ENCODE data around the gene FBN1.

FBN1 gene

DNA sequence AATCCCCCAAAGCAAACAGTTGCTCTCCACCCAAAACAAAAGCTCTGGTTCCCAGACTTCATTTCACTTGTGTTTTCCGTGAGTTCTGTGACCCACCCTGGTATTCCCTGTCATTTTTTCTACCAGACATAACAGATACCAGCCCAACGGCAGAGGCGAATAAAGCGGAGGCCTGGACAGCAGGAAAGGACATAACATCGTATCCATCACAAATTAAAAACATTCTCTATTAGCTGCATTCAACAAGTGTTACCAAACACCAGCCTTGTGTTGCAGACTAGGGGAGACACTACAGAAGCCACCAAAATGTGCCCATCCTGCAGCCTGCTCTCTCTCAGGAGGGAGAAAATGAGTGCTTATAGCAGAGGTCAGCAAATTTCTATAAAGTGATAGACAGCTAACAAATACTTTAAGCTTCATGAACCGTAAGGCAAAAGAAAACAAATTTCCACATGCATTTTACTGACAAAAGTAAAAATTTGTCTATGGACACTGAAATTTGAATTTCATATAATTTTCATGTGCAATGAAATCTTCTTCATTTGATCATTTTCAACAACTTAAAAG, 7.1 kb upstream of the FBN1 start:
- DNase-seq (ENCODE audit: low read depth) = no peak

DNA sequence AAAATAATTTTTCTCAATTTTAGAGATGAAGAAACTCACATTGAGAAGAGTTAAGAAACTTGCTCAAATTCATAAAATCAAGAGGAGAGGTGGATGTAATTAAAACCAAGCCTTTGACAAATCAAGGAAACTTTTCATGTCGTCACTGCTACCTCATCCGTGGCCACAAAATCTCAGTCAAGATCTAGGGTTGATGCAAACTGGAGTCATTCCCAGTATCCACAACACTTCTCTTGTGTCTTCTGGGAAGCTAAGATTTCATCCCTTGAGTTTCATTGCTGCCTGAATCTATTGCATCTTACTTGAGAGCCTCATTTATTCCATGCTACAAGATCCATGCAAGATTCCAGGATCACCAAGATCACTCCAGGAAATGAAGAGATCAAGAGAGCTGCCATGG, 5.4 kb upstream of the FBN1 start:
- DNase-seq (ENCODE audit: low read depth) = no peak

DNA sequence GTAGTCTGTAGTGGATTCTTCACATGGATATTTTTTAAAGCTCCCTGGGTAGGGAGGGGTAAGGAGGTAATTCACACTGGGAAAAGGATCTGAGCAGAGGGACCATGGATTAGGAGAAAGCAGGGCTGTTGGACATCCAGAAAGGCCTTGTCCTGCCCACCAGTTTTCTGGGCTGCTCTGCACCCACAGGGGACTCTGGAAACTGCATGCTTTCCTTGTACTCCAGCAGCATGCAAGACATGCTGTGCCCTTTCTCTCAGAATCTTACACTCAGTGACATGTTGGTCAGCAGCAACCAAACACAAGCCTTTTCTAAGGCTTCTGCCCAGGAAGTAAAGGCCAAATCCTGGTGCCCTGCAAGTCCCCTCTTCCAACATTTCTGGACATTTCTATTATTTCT, 2.5 kb upstream of the FBN1 start:
- no peak for DNase-seq (ENCODE audit: low read depth)

DNA sequence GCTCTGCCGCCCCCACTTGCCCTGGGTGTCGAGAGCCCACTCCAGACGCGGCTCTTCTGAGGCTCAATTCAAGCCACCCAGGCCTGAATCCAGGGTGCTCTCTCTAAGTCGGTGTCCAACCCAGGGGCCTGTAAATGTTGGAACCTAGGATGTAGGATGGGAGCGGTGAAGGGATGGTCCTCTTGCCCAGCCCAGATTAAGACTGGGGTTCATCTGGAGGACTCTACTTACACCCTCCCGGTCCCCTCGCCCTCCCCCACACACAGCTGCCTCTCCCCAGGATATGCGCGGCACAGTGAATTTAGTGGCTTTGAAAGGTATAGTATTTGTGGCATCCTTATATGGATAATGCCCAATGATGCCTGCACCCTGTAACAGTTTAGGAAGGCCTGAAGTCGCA, 822 bp upstream of the FBN1 start:
- DNase-seq (ENCODE audit: low read depth) = no peak

DNA sequence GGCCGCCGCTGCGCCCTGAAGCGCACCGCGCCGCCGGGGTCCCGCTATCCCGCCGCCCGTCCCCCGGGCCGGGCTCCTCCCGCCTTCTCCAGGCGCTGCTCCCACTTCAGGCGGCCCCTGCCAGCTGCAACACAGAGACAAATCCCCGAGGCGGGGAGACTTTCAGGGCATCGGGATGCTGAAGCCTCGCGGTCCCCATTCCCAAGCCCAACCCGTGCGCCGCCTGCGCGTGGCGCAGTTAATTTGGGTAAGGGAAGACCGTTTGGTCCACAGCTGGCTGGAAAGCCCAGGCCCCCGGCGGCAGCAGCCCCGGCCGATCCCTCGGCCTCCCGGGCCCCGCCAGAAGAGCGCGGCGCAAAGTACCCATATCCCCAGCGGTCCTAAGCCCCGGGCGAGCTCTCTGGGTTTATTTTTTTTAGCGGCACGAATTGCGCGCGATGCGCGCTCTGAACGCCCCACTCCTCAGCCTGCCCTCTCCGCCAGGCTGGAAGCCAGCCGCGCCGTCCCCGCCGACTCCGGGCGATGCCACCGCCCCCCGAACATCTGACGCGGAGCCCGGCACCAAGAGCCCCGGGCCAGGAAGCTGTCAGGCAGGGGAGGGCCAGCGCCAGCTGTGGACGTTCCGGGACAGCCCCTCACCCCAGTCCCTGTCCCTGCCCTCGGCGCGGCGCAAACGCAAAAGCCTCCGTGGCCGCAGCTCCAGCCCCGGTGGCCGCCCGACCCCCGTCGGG, 517 bp downstream of the FBN1 start:
- DNase-seq (ENCODE audit: low read depth) = no peak

DNA sequence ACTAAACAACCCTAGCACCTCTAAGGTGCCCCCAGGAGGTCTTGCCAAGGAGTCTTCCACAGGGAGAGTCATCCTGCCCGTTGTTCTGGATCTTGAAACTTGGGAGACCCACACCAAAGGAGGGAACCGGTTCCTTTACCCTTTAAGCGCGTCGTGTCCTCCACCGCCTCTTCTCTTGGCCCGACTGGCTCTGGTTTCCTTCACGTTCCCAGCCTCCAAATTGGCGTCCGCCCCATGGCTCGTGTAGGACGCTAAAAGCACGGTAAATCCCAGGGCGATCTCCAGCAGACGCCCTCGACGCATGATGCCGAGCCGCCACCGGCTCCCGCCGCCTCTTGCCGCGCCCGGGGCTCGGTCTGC, 1.1 kb downstream of the FBN1 start:
- DNase-seq (ENCODE audit: low read depth) = no peak

DNA sequence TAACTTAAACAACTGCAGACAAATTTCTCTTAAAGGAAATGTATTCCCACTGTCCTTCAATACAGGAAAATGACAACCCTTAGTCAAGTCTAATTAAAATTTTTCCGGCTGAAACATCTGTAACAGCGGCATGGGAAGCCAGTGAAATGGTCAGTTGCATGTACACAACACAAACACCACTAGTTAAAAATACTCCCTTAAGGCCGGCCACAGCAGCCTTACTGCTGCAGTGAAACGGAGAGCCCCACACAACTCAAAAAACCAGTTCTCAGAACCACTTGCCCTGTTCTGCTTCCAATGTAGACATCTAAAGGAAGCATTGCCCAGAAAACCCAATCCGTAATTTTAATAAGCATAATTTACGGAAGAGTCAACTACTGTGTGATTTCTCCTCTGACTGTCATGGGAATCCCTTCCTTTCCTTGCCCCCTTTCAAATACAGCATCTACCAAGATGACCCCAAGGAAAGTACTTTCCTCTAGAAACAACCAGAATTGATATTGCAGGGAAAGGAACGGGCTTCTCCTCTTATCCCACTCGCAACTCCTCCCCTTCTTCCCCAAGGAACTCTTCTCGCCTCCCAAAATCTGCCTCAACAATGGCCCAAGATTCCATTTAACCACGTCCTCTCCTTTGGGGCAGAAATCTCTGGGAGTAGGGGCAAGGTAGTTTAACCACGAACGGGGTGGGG, 1.6 kb downstream of the FBN1 start:
- no peak for DNase-seq (ENCODE audit: low read depth)

DNA sequence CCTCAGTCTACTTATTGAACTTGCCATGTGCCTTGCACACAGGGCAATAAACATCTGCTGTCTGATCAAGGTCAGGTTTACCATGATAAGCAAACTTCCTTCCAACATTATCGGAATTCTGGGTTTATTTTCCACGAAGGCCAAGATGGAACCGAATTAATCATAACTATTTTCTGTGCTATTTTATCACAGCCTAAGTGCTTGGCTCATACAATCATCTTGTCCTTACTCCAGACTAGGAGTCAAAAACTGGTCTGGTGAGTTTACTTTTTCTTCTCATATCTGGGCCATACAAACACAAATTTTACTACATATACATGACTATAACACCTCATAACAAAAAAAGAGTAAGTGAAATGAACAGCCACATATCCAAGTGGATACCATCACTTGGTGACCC, 2.3 kb downstream of the FBN1 start:
- DNase-seq (ENCODE audit: low read depth) = no peak

DNA sequence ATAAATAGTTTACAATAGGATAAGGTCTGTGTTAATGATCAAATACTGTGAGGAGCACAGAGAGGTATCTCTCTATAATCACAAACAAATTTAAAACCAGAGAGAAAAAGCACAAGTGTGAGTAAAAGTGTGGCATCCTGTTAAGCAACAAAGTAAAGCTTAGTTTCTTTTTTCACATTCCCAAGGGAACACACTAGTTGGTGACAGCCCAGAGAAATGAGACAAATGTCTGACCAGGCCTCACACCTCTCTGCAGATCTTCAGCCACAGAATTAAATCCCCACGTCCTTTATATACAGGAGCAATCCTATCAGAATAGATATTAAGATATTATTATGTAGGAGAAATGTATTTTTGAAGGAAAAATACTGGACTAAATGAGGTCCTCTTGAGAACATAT, 2.7 kb downstream of the FBN1 start:
- DNase-seq (ENCODE audit: low read depth) = no peak

DNA sequence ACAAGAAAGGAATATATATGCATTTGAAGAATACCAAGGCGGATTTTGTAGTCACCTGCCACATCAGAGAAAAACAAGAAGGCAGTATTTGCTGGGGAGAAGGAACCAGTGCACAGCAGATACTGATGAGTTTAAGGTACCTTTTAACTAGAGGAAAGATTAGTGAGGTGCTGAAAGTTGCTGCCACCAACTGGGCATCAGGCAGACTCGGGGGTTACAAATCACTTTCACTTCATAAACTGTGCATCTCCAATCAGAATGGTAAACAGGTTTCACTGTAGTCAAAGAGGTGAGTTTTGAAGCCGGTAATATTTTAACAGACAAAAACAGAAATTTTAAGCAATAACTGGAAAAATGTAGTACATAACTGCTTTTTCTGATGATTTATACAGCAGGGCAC, 4.1 kb downstream of the FBN1 start:
- no peak for DNase-seq (ENCODE audit: low read depth)

DNA sequence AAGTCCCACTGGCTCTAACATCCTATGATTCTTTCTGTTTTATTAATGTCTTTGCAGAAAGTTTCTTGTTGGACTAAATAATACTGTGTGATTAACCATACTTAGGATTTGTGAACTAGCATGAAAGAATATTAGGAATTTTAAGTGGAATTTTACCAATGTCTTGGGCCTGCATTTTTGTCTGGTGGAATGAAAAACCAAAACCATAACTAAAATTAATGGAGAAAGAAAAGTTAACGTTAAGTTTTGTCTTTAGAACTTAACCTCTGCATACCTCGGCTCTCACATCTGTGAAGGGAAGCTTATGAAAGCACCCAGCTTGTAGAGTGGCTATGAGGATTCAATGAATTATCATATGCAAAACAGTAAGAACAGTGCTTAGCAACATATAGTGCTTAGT, 6.5 kb downstream of the FBN1 start:
- no peak for DNase-seq (ENCODE audit: low read depth)

DNA sequence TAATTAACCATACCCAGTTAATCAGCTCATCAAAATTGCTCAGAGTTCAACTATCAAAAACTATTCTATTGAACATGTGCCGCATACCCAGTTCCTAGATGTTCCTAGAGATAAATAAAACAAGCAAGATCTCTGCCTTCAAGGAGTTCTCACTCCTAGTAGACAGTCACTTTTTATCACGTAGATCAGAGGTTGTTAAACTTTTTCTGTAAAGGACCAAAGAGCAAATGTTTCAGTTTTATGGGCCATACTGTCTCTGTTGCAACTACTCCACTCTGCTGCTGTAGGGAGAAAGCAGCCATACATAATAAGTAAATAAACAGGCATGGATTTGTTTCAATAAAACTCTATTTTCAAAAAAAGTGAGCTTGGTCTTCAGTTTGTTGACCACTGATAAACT, 7.9 kb downstream of the FBN1 start:
- DNase-seq (ENCODE audit: low read depth) = no peak

DNA sequence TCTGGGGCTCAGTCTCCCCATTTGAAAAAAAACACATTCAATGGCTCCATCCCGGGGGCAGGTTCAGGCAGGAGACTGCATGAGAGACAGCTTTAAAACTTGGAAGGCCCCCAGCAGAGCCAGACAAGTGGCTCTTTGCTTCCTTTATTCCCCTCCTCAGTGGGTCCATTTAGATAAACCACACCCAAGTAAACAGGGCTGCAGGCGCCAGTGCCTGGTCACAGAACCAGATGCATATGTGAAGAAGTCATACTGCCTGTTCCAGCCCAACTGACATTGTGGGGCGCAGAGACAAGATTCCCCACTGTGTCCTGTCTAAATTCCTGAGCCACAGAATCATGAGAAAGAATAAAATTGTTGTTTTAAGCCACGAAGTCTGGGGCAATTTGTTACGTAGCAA, 9.0 kb downstream of the FBN1 start:
- DNase-seq (ENCODE audit: low read depth) = no peak

DNA sequence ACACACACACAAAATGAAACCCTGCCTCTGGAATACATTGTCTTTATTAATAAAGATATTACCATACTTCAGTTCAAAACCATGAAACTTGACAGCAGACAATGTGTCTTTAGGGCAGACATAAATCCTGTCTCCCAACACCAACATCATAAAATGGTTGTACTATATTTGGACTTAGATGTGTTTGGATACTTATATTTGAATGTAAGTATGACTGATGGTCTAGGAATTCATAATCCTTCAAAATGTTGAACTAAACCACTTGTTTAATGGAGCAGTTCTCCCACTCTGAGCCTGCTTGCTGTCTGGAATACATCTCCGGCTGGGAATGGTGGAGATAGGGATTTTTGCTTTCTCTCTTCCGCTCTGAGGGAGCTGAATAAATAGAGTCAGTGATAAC, 10.6 kb downstream of the FBN1 start:
- DNase-seq (ENCODE audit: low read depth) = no peak

DNA sequence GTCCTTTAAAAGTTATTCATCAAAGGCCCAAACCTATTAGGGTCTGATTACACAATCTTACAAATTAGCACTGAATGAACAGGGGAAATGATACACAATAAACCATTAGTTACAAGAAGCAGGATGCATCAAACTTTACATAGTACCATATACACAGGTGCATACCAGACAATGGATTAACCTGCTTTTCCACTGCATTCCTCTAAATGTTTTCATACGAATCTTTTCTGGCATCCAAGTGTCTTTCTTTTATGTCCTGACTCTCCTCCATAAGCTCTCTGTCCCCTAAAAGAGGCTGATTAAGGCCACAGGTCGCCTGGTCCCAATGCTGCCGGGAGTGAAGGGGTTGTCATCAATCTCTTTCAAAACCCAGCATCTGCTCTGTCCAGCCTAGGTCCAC, 11.4 kb downstream of the FBN1 start:
- no peak for DNase-seq (ENCODE audit: low read depth)

DNA sequence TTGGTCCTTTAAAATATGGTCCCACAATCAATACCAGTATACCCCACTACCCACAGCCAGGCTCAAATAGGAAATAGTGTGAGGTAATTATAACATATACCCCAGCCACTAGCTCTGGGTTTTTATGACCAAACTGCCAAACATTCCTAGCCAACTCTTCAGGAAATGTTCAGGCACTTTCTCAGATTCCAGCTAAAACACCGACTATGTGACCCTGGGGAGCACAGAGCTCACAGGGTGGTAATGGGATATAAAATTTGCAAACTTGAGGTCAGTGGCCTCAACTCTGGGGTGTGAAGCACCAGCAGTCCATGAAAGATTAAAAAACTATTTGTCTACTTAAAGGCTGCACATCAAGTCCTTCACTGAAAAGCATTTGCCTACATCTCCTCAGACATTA, 12.9 kb downstream of the FBN1 start:
- DNase-seq (ENCODE audit: low read depth) = no peak

DNA sequence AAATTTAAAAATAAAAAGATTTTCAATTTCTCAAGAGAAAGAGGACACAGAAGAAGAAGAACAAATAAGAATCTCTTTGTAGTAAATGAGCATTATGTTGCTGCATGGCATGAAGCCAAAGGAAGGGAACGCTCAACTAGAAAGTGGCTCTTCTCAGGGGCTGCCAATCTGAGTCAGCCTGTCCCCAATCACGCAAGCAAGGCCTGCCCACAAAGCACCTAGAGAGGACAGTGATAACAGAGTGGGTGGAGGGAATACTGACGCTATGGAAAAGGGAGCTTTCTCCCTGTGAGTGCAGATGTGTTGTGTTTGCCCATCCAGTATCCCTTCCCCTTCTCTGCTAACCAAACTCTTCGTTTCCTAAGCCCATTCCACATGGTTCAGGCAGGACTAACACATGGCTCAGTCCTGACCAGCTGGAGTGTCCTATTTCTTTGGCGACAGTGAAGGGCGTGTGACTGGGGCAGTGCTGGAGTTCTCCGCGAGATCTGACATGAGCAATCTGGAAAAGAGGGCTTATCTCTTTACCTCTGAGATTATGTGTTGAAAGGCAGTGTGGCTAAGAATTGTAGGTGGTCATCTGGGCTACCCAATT, 14.2 kb downstream of the FBN1 start:
- no peak for DNase-seq (ENCODE audit: low read depth)

DNA sequence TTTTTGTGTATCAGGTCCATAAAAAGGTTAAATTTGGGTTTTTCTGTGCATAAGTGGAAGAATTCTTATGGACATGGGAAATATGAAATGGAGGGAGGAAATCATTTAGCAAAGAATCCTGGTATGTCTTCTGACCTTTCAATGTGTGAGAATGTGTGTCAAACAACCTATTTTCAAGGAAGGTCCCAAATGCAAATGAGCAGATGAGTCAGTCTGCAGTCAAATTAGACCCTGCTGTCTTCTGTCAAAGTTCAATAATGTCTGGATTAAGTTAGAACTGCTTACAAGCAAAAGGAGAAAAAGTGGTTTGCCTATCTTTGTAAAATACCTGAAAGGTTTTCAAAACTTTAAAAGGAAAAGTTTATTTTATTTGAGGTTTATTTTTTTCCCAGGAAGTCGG, 15.3 kb downstream of the FBN1 start:
- DNase-seq (ENCODE audit: low read depth) = no peak

DNA sequence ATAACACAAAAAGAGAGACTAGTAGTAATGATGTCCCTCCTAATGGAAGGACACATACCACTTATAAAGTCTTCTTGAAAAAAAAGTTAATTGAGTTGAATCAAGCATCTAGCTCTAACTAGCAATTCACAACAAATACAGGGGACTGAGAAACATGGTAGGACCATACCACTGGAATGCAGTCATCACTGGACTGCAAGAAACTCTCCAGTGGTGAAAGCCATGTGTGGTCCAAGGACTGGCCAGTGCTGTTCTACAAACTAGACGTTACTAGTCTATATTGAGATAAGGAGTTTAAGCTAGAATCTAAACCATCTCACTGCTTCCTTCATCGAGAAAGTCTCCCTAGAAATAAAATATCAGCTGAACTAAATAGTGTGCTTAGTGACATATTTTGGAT, 16.7 kb downstream of the FBN1 start:
- no peak for DNase-seq (ENCODE audit: low read depth)

DNA sequence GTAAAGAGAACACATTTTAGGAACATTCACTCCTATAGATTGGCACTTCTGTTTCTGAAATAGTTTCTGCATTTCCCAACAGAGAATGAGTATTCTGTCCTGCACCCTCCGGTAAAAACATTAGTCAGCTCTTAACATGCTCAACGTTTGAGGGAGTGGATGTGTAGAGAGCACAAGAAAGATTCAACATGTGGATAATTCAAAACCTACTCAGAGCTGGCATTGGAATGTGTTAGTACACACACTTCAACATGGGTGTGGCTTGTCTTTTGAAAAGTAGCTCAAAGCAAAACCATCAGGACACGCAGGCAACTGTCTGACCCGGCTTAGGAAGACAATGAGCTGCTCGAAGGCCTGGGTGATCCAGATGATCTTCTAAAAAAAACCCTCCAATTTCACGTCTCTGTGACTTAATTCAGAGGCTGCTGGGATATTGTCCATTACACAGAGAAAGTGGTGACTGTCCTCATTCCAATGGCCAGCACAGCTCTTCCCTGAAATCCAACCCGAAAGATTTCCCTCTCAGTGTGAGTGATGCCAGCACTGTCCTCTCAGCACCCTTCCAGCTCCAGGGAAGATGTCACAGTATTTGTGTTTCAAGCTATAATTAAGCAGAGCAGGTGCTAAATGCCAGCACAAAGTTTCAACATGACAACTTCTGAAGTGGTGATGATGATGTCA, 18.1 kb downstream of the FBN1 start:
- DNase-seq (ENCODE audit: low read depth) = peak; percentile 61

DNA sequence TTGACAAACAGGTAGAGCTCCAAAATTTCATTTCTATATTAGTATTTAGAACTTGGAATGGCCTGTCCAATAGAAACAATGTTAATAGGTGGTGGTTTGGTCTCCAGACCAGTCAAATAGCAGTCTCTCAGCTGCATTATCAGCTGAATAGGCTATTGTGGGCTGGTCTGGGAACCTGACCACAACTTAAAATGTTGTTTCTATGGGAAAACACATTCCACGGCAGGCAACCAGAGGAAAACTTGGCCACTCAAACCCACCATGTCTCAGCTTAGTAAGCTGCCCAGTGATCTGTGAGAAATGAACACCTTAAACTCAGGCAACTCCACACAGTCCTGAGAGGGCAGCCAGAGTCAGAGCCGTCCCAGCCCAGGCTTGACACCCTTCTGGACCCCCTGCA, 20.4 kb downstream of the FBN1 start:
- no peak for DNase-seq (ENCODE audit: low read depth)

DNA sequence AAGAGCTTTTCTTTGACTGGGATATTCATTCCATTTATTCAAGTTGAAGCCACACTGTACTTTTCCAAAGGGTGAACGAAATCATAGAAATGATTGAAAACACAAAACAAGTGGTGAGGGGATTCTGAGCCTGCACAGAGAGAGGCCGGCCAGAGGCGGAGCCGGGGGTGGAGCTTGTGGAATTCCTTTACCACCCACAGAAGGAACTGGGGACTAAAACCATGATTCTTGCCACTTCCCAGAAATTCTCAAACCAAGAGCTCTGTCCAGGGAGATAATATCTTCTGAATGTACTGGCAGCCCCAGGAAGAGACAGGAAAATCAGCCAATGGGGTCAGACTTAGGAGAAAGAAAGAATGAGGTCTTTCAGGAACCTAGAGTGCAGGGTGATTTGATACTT, 20.8 kb downstream of the FBN1 start:
- no peak for DNase-seq (ENCODE audit: low read depth)

DNA sequence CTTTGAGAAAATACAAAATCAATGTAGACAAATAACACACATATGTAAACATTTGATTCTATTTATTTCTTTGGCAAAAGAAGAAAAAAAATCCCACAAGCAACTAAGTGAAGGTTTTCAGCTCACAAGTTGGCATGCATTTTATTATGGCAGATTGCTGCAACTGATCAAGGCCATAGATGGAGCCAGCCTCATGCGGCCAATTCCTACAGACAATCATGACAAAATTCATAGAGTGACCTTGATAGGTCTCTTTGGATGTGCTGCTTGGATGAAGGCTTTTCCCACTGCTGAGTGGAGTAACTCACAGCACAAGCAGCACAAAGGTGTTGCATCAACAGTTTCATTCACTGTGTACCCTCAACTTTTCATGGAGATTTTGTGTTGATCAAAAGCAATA, 22.1 kb downstream of the FBN1 start:
- no peak for DNase-seq (ENCODE audit: low read depth)

Measured in GM04504 (cell line).